ENCODE data around the gene REV3L.
A peak's percentile ranks its signal among the peaks of the same experiment; 100 is the strongest.

The REV3L gene

GRCh38 chr6:111482959-111483735, at the start of gene REV3L:
TSS of gene REV3L (minus strand) at chr6:111483218. CDS start at chr6:111482888, 330 bp downstream.
- Histone ChIP-seq H3K36me3 (ENCODE audit: control insufficient read depth, low read depth, low read length) (no peaks in the 10 kb centered on the region), H3K9ac (ENCODE audit: low read length) (peak within 1 kb of the TSS; percentile 77), H3K27me3 (ENCODE audit: control insufficient read depth, insufficient read depth, low read length) (peaks cover 41% of the 10 kb centered on the region), H3K27ac (ENCODE audit: low read length) (peak within 1 kb of the TSS; percentile 54), H3K4me3 (ENCODE audit: low read length) (peak within 1 kb of the TSS; percentile 97), H3K4me1 (ENCODE audit: control insufficient read depth, low read depth, low read length) (peaks cover 34% of the 10 kb centered on the region), H3K9me3 (ENCODE audit: control insufficient read depth, low read depth, low read length) (peaks cover 3% of the 10 kb centered on the region)

GRCh38 chr6:111531185-111531584, 48.2 kb upstream of the REV3L start:
- H3K36me3 ChIP-seq (ENCODE audit: control insufficient read depth, low read depth, low read length): no peaks in the 10 kb centered on the region
- H3K9ac ChIP-seq (ENCODE audit: low read length): no peak overlapping the region
- H3K4me3 ChIP-seq (ENCODE audit: low read length): no peak overlapping the region
- peaks cover 13% of the 10 kb centered on the region for H3K4me1 ChIP-seq (ENCODE audit: control insufficient read depth, low read depth, low read length)
- no peaks in the 10 kb centered on the region for H3K9me3 ChIP-seq (ENCODE audit: control insufficient read depth, low read depth, low read length)
- no peaks in the 10 kb centered on the region for H3K27me3 ChIP-seq (ENCODE audit: control insufficient read depth, insufficient read depth, low read length)
- no peak overlapping the region for H3K27ac ChIP-seq (ENCODE audit: low read length)

GRCh38 chr6:111530667-111531066, 47.6 kb upstream of the REV3L start:
- Histone ChIP-seq H3K9me3 (ENCODE audit: control insufficient read depth, low read depth, low read length) (no peaks in the 10 kb centered on the region), H3K4me3 (ENCODE audit: low read length) (no peak overlapping the region), H3K4me1 (ENCODE audit: control insufficient read depth, low read depth, low read length) (peaks cover 13% of the 10 kb centered on the region), H3K27ac (ENCODE audit: low read length) (no peak overlapping the region), H3K36me3 (ENCODE audit: control insufficient read depth, low read depth, low read length) (no peaks in the 10 kb centered on the region), H3K9ac (ENCODE audit: low read length) (no peak overlapping the region), H3K27me3 (ENCODE audit: control insufficient read depth, insufficient read depth, low read length) (no peaks in the 10 kb centered on the region)

GRCh38 chr6:111530218-111530617, 47.2 kb upstream of the REV3L start:
- peaks cover 13% of the 10 kb centered on the region for H3K4me1 ChIP-seq (ENCODE audit: control insufficient read depth, low read depth, low read length)
- no peak overlapping the region for H3K9ac ChIP-seq (ENCODE audit: low read length)
- no peaks in the 10 kb centered on the region for H3K36me3 ChIP-seq (ENCODE audit: control insufficient read depth, low read depth, low read length)
- no peaks in the 10 kb centered on the region for H3K27me3 ChIP-seq (ENCODE audit: control insufficient read depth, insufficient read depth, low read length)
- no peaks in the 10 kb centered on the region for H3K9me3 ChIP-seq (ENCODE audit: control insufficient read depth, low read depth, low read length)
- no peak overlapping the region for H3K4me3 ChIP-seq (ENCODE audit: low read length)
- H3K27ac ChIP-seq (ENCODE audit: low read length): no peak overlapping the region

GRCh38 chr6:111527367-111527766, 44.3 kb upstream of the REV3L start:
- H3K9me3 ChIP-seq (ENCODE audit: control insufficient read depth, low read depth, low read length): no peaks in the 10 kb centered on the region

GRCh38 chr6:111524735-111525134, 41.7 kb upstream of the REV3L start:
- Histone ChIP-seq H3K4me3 (ENCODE audit: low read length) (no peak overlapping the region), H3K36me3 (ENCODE audit: control insufficient read depth, low read depth, low read length) (no peaks in the 10 kb centered on the region), H3K4me1 (ENCODE audit: control insufficient read depth, low read depth, low read length) (peaks cover 13% of the 10 kb centered on the region), H3K27ac (ENCODE audit: low read length) (no peak overlapping the region), H3K9ac (ENCODE audit: low read length) (no peak overlapping the region), H3K27me3 (ENCODE audit: control insufficient read depth, insufficient read depth, low read length) (no peaks in the 10 kb centered on the region), H3K9me3 (ENCODE audit: control insufficient read depth, low read depth, low read length) (no peaks in the 10 kb centered on the region)

More at GRCh38 chr6:111527367-111527766, 44.3 kb upstream of the REV3L start:
- no peaks in the 10 kb centered on the region for H3K27me3 ChIP-seq (ENCODE audit: control insufficient read depth, insufficient read depth, low read length)
- no peaks in the 10 kb centered on the region for H3K36me3 ChIP-seq (ENCODE audit: control insufficient read depth, low read depth, low read length)
- no peak overlapping the region for H3K27ac ChIP-seq (ENCODE audit: low read length)
- H3K9ac ChIP-seq (ENCODE audit: low read length): no peak overlapping the region
- H3K4me3 ChIP-seq (ENCODE audit: low read length): no peak overlapping the region
- peaks cover 15% of the 10 kb centered on the region for H3K4me1 ChIP-seq (ENCODE audit: control insufficient read depth, low read depth, low read length)

GRCh38 chr6:111524252-111524651, 41.2 kb upstream of the REV3L start:
- H3K9ac ChIP-seq (ENCODE audit: low read length): no peak overlapping the region
- H3K9me3 ChIP-seq (ENCODE audit: control insufficient read depth, low read depth, low read length): no peaks in the 10 kb centered on the region
- H3K36me3 ChIP-seq (ENCODE audit: control insufficient read depth, low read depth, low read length): no peaks in the 10 kb centered on the region
- H3K27ac ChIP-seq (ENCODE audit: low read length): no peak overlapping the region
- no peak overlapping the region for H3K4me3 ChIP-seq (ENCODE audit: low read length)
- peaks cover 13% of the 10 kb centered on the region for H3K4me1 ChIP-seq (ENCODE audit: control insufficient read depth, low read depth, low read length)
- no peaks in the 10 kb centered on the region for H3K27me3 ChIP-seq (ENCODE audit: control insufficient read depth, insufficient read depth, low read length)

GRCh38 chr6:111523484-111524167, 40.6 kb upstream of the REV3L start:
- Histone ChIP-seq H3K27me3 (ENCODE audit: control insufficient read depth, insufficient read depth, low read length) (no peaks in the 10 kb centered on the region), H3K9ac (ENCODE audit: low read length) (no peak overlapping the region), H3K36me3 (ENCODE audit: control insufficient read depth, low read depth, low read length) (no peaks in the 10 kb centered on the region), H3K9me3 (ENCODE audit: control insufficient read depth, low read depth, low read length) (no peaks in the 10 kb centered on the region), H3K27ac (ENCODE audit: low read length) (no peak overlapping the region), H3K4me1 (ENCODE audit: control insufficient read depth, low read depth, low read length) (peaks cover 13% of the 10 kb centered on the region), H3K4me3 (ENCODE audit: low read length) (no peak overlapping the region)

- Histone ChIP-seq H3K9ac (ENCODE audit: low read length) (no peak overlapping the region), H3K9me3 (ENCODE audit: control insufficient read depth, low read depth, low read length) (no peaks in the 10 kb centered on the region), H3K4me3 (ENCODE audit: low read length) (no peak overlapping the region), H3K4me1 (ENCODE audit: control insufficient read depth, low read depth, low read length) (peaks cover 16% of the 10 kb centered on the region), H3K36me3 (ENCODE audit: control insufficient read depth, low read depth, low read length) (no peaks in the 10 kb centered on the region), H3K27ac (ENCODE audit: low read length) (no peak overlapping the region), H3K27me3 (ENCODE audit: control insufficient read depth, insufficient read depth, low read length) (no peaks in the 10 kb centered on the region)
Measured at GRCh38 chr6:111522393-111523020, 39.5 kb upstream of the REV3L start.

- no peaks in the 10 kb centered on the region for H3K9me3 ChIP-seq (ENCODE audit: control insufficient read depth, low read depth, low read length)
- no peaks in the 10 kb centered on the region for H3K36me3 ChIP-seq (ENCODE audit: control insufficient read depth, low read depth, low read length)
- no peaks in the 10 kb centered on the region for H3K27me3 ChIP-seq (ENCODE audit: control insufficient read depth, insufficient read depth, low read length)
- no peak overlapping the region for H3K9ac ChIP-seq (ENCODE audit: low read length)
- no peak overlapping the region for H3K27ac ChIP-seq (ENCODE audit: low read length)
- H3K4me3 ChIP-seq (ENCODE audit: low read length): no peak overlapping the region
- H3K4me1 ChIP-seq (ENCODE audit: control insufficient read depth, low read depth, low read length): peaks cover 16% of the 10 kb centered on the region
Measured at GRCh38 chr6:111521497-111522270, 38.7 kb upstream of the REV3L start.

- no peak overlapping the region for H3K27ac ChIP-seq (ENCODE audit: low read length)
- peaks cover 16% of the 10 kb centered on the region for H3K4me1 ChIP-seq (ENCODE audit: control insufficient read depth, low read depth, low read length)
- H3K36me3 ChIP-seq (ENCODE audit: control insufficient read depth, low read depth, low read length): no peaks in the 10 kb centered on the region
- H3K27me3 ChIP-seq (ENCODE audit: control insufficient read depth, insufficient read depth, low read length): no peaks in the 10 kb centered on the region
- no peak overlapping the region for H3K4me3 ChIP-seq (ENCODE audit: low read length)
- H3K9ac ChIP-seq (ENCODE audit: low read length): no peak overlapping the region
- H3K9me3 ChIP-seq (ENCODE audit: control insufficient read depth, low read depth, low read length): no peaks in the 10 kb centered on the region
Measured at GRCh38 chr6:111520524-111520923, 37.5 kb upstream of the REV3L start.

Data from iPS-18a (cell line).